Muscle of leg (tissue), 11 donors: ENCODE results near the gene AGAP1. TPM values are rescaled to one million over a fixed set of nuclear protein-coding genes. Genes with fewer than 3 reads are reported as not detected.
"Not testable (repeated sequence)": the region's sequence is repeated elsewhere in the genome, so short reads cannot be mapped to it uniquely, and the experiment has no call there.

Experiments used
- DNase-seq: peaks from one replicate; pipeline ENCODE4 v3.0.0; 2013
- H3K27ac ChIP-seq: one replicate; pipeline ENCODE4 v1.5.1; 2013; ENCODE audit warnings: mild to moderate bottlenecking, low read length, control low read depth
- H3K27me3 ChIP-seq: one replicate; pipeline ENCODE4 v1.6.1; 2013; ENCODE audit warnings: low read length; ENCODE audit not compliant: control insufficient read depth, insufficient read depth
- H3K36me3 ChIP-seq: one replicate; pipeline ENCODE4 v1.6.1; 2013; ENCODE audit warnings: low read length; ENCODE audit not compliant: control insufficient read depth, insufficient read depth
- H3K4me1 ChIP-seq: one replicate; pipeline ENCODE4 v1.6.1; 2013; ENCODE audit warnings: low read length; ENCODE audit not compliant: control insufficient read depth, insufficient read depth
- H3K4me3 ChIP-seq: one replicate; pipeline ENCODE4 v1.5.1; 2013; ENCODE audit warnings: low read length, control low read depth
- H3K9me3 ChIP-seq: replicated peaks from 2 replicates; pipeline ENCODE4 v1.6.1; 2013; ENCODE audit warnings: low read depth, low read length; ENCODE audit not compliant: control insufficient read depth
- WGBS: methylation state at CpG from one replicate; pipeline ENCODE4 v1.1.5; 2013; ENCODE audit warnings: missing lambda C conversion rate; ENCODE audit not compliant: insufficient coverage; 5-methylcytosine and 5-hydroxymethylcytosine counted together
- polyA plus RNA-seq, 8 donors: library from polyadenylated mRNA; unstranded; fragments of 120-200 nt; gene quantifications; one replicate each; pipeline versions ENCODE4 v1.2.1 to v1.2.3, GENCODE V29; 2013; ENCODE audit warnings: inconsistent platforms in 1 of 8, low replicate concordance in 1 of 8; ENCODE audit not compliant: insufficient read length in 8 of 8, insufficient read depth in 1 of 8
- total RNA-seq: library from RNA; stranded (reverse); fragments of 120-200 nt; gene quantifications from one replicate; pipeline ENCODE4 v1.2.4, GENCODE V29; 2013

The AGAP1 gene
- total and polyA plus RNA-seq, 9 donors = 19.1 to 32.0 (median 26.8) TPM

DNA sequence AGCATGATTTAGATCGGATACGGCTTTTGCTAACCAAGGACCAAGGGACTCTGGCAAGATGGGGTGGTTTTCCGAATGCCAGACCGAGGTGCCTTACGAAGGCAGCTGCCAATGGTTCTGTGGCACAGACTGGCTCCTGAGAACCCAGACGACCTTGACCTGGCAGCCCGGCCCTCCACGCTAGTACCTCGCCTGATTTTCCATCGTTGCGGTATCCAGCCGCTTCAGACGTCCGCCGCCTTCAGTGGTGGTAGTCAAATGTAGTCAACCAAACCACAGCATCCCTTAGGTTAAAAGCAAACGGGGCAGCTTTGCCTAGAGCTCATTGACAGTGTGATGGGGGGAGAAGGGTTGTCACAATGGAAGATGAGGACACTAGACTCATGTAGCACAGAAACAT is 631.7 kb downstream of the AGAP1 start:
- H3K9me3 ChIP-seq = no peaks in the 10 kb centered on the region
- H3K27ac ChIP-seq = no peak overlapping the region
- DNase-seq = no peak
- peaks cover 22% of the 10 kb centered on the region for H3K36me3 ChIP-seq
- no peaks in the 10 kb centered on the region for H3K27me3 ChIP-seq
- peaks cover 4% of the 10 kb centered on the region for H3K4me1 ChIP-seq
- H3K4me3 ChIP-seq = no peak overlapping the region
- 95% methylated on average over 5 of the region's 16 CpGs for WGBS

DNA sequence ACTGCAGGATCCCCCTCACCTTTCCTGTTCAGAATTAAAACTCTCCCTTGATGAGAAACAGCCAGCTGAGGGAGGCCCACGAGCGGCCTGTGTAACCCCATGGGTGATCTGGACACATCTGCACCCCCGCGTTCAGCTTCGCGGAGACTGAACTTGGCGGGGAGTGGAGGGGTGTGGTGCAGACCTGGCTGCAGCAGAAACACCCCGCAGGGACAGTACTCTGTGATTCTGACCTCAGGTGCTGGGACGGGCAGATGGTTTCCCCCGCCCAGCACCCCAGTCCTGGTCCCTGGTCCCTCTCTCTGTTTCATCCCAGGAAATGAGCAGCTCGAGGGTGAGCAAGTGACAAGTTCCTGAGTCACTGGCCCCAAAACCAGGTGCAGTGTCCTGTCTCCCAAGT is 633.2 kb downstream of the AGAP1 start:
- Histone ChIP-seq H3K27me3 (no peaks in the 10 kb centered on the region), H3K36me3 (peaks cover 22% of the 10 kb centered on the region), H3K4me1 (peaks cover 7% of the 10 kb centered on the region), H3K9me3 (no peaks in the 10 kb centered on the region), H3K4me3 (no peak overlapping the region), H3K27ac (no peak overlapping the region)
- DNase-seq = no peak
- 48% methylated on average over 3 of the region's 11 CpGs for WGBS

DNA sequence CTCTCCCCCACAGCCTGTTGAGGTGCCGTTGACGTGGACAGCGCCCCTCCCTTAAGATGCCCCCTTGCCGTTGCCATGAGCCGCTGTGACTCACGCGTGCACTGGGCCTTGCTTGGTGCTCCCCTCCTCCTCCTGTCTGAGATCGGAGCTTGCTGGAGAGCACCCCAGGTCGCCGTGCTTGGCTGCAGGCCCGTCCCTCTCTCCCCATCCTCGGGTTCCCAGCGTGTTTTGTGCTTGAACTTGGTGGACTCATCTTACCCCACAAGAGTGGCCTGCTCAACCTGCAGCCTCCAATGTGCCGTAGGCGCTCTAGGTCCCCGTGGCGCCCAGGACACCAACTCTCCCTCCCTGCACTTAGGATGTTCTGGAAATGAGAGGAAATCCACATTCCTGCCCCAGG is 634.5 kb downstream of the AGAP1 start:
- Histone ChIP-seq H3K27ac (no peak overlapping the region), H3K9me3 (no peaks in the 10 kb centered on the region), H3K4me1 (peaks cover 7% of the 10 kb centered on the region), H3K36me3 (peaks cover 22% of the 10 kb centered on the region), H3K27me3 (no peaks in the 10 kb centered on the region), H3K4me3 (no peak overlapping the region)
- 90% methylated on average over 12 of the region's 17 CpGs for WGBS
- DNase-seq = no peak

DNA sequence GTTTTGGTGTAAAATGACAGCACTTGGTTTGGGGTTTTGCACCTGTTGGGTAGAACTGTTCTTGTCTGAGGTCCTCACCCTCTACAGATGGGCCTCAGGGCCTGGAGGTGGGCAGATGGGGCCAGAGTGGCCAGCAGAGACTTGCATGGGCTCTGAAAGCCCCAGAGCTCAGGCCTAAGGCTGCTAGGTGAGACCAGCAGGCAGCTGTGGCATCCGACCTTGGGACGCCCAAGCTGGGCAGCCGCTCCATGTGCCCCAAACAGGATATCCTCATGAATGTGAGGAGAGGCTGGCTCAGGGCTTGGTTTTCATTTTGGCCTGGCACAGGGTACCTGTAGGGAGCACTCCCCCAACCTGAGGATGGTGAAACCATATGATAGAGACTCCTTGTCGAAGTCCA is 636.1 kb downstream of the AGAP1 start:
- DNase-seq = no peak
- WGBS = 80% methylated on average over 3 of the region's 4 CpGs
- Histone ChIP-seq H3K4me3 (no peak overlapping the region), H3K9me3 (no peaks in the 10 kb centered on the region), H3K27me3 (no peaks in the 10 kb centered on the region), H3K36me3 (peaks cover 12% of the 10 kb centered on the region), H3K4me1 (peaks cover 7% of the 10 kb centered on the region), H3K27ac (no peak overlapping the region)

DNA sequence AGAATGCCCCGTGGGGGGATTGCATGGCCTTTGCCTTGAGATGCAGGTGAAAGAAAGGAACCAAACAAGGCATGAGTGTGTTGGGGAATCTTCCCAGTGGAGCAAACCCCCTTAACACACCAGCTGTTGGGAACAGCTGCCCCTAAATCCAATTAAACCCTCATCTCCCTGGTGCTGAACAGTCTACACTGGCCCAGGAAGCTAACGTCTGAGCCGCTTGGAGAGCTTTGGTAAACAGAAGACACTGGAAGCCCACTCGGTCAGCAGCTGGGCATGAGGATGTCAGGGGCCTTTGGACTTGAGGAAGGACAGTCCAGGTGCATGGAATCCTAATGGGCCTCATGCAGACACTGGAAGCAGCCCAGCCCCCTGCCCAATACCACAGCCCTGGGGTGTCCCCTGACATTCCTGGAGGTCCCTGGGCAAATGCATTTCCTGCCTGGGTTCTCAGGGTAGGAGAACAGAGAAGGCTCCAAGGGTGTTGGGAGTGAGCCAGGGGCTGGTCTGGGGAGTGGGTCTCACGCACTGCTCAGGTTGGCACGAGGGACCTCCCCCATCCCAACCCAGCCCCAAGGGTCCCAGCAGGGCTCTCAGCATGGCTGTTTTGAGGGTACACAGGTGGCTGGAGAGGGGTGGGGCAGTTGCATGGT is 636.6 kb downstream of the AGAP1 start:
- Histone ChIP-seq H3K27me3 (no peaks in the 10 kb centered on the region), H3K27ac (no peak overlapping the region), H3K9me3 (no peaks in the 10 kb centered on the region), H3K36me3 (peaks cover 12% of the 10 kb centered on the region), H3K4me3 (no peak overlapping the region), H3K4me1 (peaks cover 7% of the 10 kb centered on the region)
- DNase-seq = no peak
- 81% methylated on average over 3 of the region's 6 CpGs for WGBS

DNA sequence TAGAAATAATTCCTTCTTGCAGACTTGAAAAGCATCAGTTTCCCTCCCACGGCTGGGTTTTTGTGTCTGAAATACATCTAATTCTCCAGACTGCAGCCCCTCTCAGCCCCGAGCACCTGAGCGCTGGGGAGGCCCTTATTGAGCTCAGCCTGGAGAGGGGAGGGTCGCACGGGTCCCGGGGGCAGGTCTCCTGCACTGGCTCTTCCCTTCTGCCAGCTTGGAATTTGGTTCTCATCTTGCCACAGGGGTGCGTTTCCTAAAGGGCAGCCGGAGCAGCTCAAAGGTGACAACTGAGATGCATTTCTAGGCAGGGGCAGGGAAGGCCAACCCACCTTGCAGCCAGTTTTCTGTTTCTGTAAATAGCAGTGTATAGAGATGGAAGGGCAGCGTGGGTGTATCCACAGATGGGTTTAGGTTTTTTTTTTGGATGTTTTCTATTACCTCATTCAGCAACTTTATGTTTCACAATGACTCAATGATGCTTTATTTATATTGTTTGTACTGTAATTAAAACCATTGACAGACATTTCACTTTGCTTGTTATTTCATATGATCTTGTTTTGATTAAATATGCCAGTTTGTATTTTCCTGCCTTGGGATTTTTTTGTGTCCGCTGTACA is 637.3 kb downstream of the AGAP1 start:
- Histone ChIP-seq H3K27me3 (no peaks in the 10 kb centered on the region), H3K4me1 (peaks cover 7% of the 10 kb centered on the region), H3K4me3 (no peak overlapping the region), H3K27ac (no peak overlapping the region), H3K9me3 (no peaks in the 10 kb centered on the region), H3K36me3 (peaks cover 12% of the 10 kb centered on the region)
- WGBS = 46% methylated on average over 7 of the region's 10 CpGs
- DNase-seq = no peak

DNA sequence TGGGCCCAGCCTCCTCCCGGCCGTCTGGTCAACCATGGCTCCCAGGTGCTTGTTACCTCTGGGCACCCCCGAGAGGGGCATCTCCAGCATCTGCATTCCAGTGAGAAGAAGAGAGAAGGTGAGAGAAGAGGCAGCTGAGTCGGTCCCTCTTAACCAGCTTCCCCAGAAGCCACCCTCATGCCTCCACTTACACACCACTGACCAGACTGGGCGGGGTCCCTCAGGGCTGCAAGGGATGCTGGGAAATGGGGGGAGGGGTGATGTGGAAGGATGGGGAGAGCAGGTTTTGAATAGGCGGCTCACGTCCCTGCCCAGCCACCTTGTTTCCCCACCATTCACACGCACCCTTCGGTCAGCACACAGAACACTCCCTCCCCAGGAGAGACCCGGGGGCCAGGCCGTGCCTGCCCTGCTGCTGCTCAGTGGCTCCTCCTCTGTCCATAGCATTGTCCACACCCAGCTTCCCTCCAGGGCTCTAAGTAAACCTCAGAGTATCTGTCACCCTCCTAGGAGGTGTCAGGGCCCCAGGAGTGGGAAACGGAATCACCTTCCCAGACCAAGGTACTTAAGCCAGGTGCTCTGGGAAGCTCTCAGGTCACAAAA is 639.7 kb downstream of the AGAP1 start:
- DNase-seq = no peak
- Histone ChIP-seq H3K27ac (no peak overlapping the region), H3K36me3 (peaks cover 6% of the 10 kb centered on the region), H3K27me3 (no peaks in the 10 kb centered on the region), H3K4me1 (peaks cover 5% of the 10 kb centered on the region), H3K4me3 (no peak overlapping the region), H3K9me3 (no peaks in the 10 kb centered on the region)
- WGBS = 67% methylated on average over 3 of the region's 12 CpGs

DNA sequence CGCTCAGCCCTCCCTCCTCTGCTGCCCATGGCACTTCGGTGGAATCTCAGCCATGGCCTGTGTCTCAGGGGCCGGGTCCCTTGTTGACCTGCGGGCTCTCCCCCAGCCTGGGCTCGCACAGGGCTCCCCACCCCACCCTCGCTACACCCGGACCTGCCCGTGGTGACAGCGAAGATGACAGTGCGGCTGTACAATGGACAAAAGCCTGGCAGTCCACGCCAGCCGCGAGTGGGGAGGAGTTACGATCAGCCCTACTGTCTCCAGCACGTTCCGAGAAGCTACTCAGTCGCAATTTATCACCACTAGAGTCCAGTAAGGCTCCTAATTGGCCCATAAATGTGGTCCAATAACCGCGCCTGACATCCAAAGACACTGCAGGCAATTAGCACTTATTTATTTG is 642.7 kb downstream of the AGAP1 start:
- Histone ChIP-seq H3K4me1 (no peaks in the 10 kb centered on the region), H3K27ac (no peak overlapping the region), H3K9me3 (no peaks in the 10 kb centered on the region), H3K36me3 (peaks cover 6% of the 10 kb centered on the region), H3K27me3 (peaks cover 3% of the 10 kb centered on the region), H3K4me3 (no peak overlapping the region)
- no peak for DNase-seq
- 58% methylated on average over 17 of the region's 19 CpGs for WGBS

DNA sequence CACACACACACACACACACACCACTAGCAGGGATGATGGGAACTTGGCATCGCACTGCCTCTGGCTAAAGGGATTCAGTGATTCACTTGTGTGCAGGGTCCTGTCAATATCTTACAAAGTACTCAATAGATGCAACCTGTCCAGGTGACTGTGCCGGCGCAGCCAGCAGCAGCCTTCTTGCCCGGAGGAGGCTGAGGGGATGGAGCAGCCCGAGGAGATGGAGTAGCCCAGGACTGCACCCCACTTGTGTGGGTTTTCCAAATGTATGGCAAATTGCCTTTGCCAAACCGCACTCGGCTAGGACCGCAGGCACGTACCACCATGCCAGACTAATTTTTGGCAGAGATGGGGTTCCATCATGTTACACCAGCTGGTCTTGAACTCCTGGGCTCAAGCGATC is 643.2 kb downstream of the AGAP1 start:
- H3K36me3 ChIP-seq = peaks cover 3% of the 10 kb centered on the region
- H3K4me1 ChIP-seq = no peaks in the 10 kb centered on the region
- H3K27me3 ChIP-seq = peaks cover 3% of the 10 kb centered on the region
- no peak overlapping the region for H3K4me3 ChIP-seq
- 92% methylated on average over 9 of the region's 10 CpGs for WGBS
- no peak for DNase-seq
- H3K27ac ChIP-seq = no peak overlapping the region
- no peaks in the 10 kb centered on the region for H3K9me3 ChIP-seq

DNA sequence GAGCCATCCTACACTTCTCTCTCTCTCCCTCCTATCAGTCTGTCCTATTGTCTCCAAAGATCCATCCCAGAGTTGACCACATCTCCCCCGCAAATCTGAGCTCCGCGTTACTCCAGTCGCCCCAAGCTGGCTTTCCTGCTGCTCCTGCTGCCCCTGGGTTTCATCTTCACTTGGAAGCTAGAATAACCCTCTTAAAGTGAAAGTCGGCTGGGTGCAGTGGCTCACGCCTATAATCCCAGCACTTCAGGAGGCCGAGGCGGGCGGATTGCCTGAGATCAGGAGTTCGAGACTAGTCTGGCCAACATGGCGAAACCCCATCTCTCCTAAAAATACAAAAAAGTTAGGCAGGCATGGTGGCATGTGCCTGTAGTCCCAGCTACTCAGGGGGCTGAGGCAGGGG is 647.8 kb downstream of the AGAP1 start:
- not testable (repeated sequence) for H3K36me3 ChIP-seq, DNase-seq, H3K4me1 ChIP-seq, H3K27ac ChIP-seq, H3K27me3 ChIP-seq, H3K4me3 ChIP-seq, H3K9me3 ChIP-seq
- 86% methylated on average over 7 of the region's 11 CpGs for WGBS
